Testis (tissue), 2 donors: ENCODE data around the gene CACNA2D3.

Experiments used
- POLR2A ChIP-seq: fragments of 450-650 bp; IDR thresholded peaks from one replicate; pipeline ENCODE4 v1.6.1; 2017; ENCODE audit warnings: antibody characterized with exemption, mild to moderate bottlenecking, moderate library complexity
- TF ChIP-seq, protein P1 (sequence below), 3 experiments: fragments of 450-650 bp in 2 of 3; fragments of 200-600 bp in 1 of 3; sonication (generic) in 1 of 3; IDR thresholded peaks; one replicate each; pipeline ENCODE4 v1.5.1; 2016 to 2019; ENCODE audit warnings: antibody characterized with exemption in 3 of 3, mild to moderate bottlenecking in 2 of 3, moderate library complexity in 1 of 3

DNA sequence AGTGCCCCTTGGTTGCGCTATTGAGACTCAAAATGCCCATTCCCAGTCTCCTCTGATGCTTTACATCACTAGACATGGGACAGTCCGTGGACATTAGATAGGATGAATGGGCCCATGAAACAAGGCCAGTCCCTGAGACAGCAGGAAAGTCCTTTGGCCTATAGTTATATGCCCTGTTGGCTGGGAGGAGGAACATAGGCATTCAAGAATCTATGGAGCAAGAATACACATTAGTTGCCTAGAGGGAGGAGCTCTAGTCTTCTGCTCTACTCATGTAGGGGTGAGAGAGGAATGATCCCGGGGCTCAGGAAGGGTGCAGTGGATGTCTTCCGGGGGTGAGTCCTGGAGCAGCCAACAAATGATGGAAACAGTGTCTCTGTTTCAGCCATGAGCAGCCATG is 863.5 kb downstream of the CACNA2D3 start:
- TF ChIP-seq, protein P1, sequence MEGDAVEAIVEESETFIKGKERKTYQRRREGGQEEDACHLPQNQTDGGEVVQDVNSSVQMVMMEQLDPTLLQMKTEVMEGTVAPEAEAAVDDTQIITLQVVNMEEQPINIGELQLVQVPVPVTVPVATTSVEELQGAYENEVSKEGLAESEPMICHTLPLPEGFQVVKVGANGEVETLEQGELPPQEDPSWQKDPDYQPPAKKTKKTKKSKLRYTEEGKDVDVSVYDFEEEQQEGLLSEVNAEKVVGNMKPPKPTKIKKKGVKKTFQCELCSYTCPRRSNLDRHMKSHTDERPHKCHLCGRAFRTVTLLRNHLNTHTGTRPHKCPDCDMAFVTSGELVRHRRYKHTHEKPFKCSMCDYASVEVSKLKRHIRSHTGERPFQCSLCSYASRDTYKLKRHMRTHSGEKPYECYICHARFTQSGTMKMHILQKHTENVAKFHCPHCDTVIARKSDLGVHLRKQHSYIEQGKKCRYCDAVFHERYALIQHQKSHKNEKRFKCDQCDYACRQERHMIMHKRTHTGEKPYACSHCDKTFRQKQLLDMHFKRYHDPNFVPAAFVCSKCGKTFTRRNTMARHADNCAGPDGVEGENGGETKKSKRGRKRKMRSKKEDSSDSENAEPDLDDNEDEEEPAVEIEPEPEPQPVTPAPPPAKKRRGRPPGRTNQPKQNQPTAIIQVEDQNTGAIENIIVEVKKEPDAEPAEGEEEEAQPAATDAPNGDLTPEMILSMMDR (IDR thresholded peaks at IDR 0.05) = no peak
- no peak for TF ChIP-seq POLR2A
